ENCODE results near the gene SLX9.

DNA sequence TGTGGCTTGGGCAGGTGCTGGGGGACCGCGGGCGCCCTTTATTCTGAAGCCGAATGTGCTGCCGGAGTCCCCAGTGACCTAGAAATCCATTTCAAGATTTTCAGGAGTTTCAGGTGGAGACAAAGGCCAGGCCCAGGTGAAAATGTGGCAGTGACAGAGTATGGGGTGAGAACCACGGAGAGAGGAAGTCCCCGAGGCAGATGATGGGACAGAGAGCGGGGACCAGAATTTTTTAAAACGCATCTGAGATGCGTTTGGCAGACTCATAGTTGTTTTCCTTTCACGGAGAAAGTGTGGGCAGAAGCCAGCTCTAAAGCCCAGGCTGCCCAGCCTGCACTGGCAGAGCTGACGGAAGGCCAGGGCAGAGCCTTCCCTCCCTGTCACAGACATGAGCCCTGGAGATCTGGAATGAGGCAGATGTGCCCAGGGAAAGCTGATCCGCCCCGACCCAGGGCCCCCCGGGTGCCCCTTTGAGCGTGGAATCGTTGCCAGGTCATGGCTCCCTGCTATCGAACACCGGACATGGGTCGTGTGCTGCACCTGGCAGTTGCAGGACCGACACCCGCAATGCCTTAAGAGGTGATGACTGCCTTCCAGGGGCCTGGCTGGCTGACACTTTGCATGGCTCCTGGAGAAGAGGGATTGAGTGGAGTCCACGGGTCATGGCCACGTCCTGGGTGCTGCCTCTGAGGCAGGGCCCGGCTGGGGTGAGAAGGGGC lies 6.5 kb upstream of the SLX9 start:
- no peak for TF ChIP-seq POLR2AphosphoS5 (IDR thresholded peaks at IDR 0.05; ENCODE audit: low read depth, low read length)
- no peak for TF ChIP-seq POLR2A (IDR thresholded peaks at IDR 0.05; ENCODE audit: low read depth, low read length)
- TF ChIP-seq TAF1 (IDR thresholded peaks at IDR 0.05; ENCODE audit: borderline replicate concordance, low read depth, low read length): no peak
